Activated T-cell treated with anti-CD3 and anti-CD28 coated beads for 48 hours (primary cell): Measurements from ENCODE around the gene SLC29A3.
A peak's percentile ranks its signal among the peaks of the same experiment; 100 is the strongest.
"Not testable (repeated sequence)": the region's sequence is repeated elsewhere in the genome, so short reads cannot be mapped to it uniquely, and the experiment has no call there.

ENCODE experiments used
- DNase-seq: peaks from one replicate; pipeline ENCODE4 v3.0.0-alpha.2; 2020; ENCODE audit warnings: low read depth

Gene SLC29A3

DNA sequence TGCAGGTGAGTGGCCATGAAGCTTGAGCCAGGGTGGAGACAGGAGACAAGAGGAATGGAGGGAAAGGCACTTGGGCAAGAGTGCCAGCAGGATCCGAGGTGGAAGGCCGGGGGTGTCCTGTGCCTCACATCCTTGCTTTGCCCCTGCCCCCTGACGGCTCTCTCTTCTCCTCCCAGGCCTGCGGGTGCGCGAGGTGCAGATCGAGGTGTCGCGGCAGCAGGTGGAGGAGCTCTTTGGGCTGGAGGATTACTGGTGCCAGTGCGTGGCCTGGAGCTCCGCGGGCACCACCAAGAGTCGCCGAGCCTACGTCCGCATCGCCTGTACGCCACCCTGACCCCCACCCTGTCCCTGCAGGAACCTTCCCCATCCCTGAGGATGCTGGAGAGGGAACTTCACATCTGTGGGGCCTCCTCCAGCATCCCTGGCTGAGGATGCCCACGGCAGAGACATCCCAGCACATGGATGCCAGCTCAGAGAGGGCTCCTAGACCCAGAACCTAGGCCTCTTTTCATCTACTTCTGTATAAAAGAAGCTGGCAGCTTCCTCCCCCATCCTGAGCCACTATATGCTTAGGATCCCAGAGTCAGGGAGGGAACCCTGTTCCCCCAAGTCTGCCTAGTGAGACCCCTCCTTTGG is 34.4 kb upstream of the SLC29A3 start:
- no peak for DNase-seq

GRCh38 chr10:71285180-71285545 is 33.9 kb upstream of the SLC29A3 start:
- DNase-seq: peak; percentile 30

DNA sequence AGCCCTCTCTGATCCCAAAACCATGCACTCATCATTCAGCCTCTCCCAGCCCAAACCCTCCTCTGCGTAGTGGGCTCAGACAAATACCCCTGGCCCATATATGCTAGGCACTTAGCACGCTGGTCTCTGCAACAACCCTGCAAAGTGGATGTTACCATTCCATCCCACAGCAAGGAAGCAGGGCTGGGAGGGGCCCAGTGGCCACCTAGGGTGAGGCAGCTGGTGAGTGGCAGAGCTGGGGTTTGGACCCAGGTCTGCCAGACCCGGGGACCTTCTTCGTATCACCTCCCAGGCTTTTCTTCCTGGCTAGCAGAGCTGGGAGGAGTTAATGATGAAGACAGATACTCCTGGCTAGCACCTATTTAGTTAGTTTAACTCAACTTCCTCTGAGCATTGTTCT is 33.1 kb upstream of the SLC29A3 start:
- DNase-seq: no peak

GRCh38 chr10:71286521-71287294 is 32.4 kb upstream of the SLC29A3 start:
- DNase-seq: no peak

DNA sequence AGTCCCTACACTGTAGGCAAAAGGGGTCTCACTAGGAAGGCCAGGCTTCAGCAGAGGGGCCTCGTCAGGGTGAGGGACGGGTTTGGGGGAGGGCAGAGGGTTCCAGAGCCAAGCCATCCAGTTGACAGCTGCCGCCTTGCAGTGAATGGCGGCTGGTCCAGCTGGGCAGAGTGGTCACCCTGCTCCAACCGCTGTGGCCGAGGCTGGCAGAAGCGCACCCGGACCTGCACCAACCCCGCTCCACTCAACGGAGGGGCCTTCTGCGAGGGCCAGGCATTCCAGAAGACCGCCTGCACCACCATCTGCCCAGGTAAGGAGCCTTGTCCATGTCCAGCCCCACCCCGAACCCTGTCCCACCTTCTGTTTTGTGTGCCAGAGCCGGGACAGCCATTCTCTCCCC is 31.6 kb upstream of the SLC29A3 start:
- DNase-seq: no peak

DNA sequence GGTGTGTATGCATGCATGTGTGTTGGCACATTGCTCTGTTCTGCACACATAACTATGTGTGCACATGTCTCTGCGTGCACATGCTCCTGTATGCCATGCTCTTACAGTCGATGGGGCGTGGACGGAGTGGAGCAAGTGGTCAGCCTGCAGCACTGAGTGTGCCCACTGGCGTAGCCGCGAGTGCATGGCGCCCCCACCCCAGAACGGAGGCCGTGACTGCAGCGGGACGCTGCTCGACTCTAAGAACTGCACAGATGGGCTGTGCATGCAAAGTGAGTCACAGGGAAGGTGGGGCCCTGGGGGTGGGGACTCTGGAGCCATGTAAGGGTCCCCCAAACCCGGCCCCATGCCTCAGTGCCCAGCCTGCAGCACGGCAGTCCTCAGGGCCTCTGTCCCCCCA is 30.6 kb upstream of the SLC29A3 start:
- no peak for DNase-seq

- no peak for DNase-seq
Measured at GRCh38 chr10:71289421-71290130, 29.5 kb upstream of the SLC29A3 start.

- no peak for DNase-seq
Measured at GRCh38 chr10:71290331-71290730, 28.7 kb upstream of the SLC29A3 start.

- no peak for DNase-seq
Measured at GRCh38 chr10:71290806-71291527, 28.1 kb upstream of the SLC29A3 start.

GRCh38 chr10:71291528-71291900 is 27.5 kb upstream of the SLC29A3 start:
- no peak for DNase-seq

- DNase-seq: no peak
Measured at GRCh38 chr10:71292624-71293445, 26.2 kb upstream of the SLC29A3 start.

DNA sequence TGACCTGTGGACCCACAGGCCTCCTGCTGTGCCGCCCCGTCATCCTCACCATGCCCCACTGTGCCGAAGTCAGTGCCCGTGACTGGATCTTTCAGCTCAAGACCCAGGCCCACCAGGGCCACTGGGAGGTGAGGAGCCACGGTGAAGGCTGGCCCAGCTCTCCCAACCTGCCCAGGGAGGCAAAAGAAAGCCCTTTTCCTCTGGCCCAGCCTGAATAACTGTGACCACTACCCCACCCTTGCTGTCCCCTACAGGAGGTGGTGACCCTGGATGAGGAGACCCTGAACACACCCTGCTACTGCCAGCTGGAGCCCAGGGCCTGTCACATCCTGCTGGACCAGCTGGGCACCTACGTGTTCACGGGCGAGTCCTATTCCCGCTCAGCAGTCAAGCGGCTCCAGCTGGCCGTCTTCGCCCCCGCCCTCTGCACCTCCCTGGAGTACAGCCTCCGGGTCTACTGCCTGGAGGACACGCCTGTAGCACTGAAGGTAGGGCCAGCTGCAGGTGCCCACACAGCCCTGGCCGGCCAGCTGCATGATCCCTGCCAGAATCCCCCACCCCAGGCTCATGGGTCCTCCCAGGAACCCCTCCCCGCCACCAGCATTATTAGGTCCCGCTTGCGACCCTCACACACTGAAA is 25.5 kb upstream of the SLC29A3 start:
- DNase-seq: no peak

DNA sequence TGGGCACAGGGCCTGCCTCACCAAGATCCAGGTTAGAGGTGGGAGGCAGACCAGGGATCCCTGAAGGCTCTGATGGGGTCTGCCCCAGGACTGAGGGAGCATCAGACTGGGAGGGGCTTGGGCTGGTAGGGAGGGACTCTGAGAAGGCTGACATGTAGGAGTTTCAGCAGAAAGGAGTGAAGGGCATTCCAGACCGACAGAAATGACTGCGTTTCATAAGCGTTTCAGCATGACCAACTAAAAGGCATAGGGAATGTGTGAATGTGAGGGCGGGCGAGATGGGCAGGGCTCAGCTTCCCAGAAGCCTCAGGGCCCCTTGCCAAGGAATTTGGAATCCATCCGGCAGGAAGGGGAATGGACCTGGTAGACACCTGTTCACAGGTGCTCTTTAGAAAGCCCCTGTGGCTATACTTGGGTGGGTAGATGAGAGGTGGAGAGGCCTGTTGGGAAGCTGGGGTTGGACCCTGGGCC is 24.9 kb upstream of the SLC29A3 start:
- DNase-seq: no peak

DNA sequence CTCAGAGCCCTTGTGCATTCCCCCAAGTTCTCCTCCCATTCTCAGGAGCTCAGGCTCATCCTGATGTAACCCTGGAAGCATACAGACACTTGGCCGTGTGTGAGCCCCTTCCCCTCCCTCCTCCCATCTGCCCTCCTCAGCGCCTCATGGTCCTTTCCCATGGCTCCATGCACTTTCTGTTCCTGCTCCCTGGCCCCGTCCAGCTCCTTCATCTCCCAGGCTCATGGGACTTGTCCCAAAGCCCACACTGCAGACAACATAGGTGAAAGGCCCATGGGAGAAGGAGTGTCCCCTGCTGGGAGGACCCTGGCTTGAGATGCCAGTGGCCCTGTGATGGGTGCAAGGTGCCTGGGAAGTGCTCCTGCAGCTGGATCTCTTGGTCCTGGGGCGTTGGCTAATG is 24.2 kb upstream of the SLC29A3 start:
- DNase-seq: no peak

- DNase-seq: no peak
Measured at GRCh38 chr10:71295641-71296040, 23.4 kb upstream of the SLC29A3 start.

GRCh38 chr10:71296086-71296485 is 23.0 kb upstream of the SLC29A3 start:
- no peak for DNase-seq

DNA sequence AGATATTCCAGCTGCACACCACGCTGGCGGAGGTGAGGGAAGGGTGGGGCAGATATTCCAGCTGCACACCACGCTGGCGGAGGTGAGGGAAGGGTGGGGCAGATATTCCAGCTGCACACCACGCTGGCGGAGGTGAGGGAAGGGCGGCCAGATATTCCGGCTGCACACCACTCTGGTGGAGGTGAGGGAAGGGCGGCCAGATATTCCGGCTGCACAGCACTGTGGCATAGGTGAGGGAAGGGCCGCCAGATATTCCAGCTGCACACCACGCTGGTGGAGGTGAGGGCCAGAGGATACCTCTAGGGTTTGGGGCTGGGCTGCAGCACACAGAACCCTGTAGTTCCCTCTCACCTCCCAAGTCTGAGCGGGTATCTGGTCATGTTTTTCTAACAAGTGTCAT is 22.2 kb upstream of the SLC29A3 start:
- not testable (repeated sequence) for DNase-seq

DNA sequence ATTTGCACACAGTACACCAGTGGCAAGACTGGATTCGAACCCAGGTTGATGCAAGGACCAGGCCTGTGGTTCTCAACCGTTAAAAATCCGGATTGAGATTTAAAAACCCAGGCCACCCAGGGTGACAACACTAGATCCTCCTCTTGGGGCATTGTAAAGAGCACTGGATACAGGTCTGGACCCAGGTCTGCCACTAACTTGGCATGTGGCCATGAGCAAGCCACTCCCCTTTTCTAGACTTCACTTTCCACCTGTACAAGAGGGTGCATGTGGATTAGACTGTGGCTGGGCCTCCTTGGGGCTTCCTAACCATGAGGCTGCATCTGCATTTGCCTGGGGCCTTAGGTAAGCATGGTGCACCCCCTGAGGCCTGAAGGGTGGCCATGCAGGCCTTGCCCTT is 21.7 kb upstream of the SLC29A3 start:
- DNase-seq: no peak

DNA sequence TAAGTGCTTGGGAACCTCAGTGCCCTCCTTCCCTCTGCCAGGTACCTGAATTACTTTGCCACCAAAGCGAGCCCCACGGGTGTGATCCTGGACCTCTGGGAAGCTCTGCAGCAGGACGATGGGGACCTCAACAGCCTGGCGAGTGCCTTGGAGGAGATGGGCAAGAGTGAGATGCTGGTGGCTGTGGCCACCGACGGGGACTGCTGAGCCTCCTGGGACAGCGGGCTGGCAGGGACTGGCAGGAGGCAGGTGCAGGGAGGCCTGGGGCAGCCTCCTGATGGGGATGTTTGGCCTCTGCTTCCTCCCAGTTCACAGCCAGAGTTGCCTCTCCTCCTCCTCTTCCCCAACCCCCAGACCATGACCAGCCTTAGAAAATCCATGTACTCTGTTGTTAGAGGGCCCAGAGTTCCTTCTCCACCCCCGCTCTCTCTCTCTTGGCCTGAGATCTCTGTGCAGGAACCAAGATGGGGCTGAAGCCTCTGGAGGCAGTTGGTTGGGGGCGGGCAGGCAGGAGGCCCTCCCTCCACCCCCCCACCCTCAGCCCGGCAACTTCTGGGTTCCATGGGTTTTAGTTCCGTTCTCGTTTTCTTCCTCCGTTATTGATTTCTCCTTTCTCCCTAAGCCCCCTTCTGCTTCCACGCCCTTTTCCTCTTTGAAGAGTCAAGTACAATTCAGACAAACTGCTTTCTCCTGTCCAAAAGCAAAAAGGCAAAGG is 19.8 kb upstream of the SLC29A3 start:
- no peak for DNase-seq

- DNase-seq: no peak
Measured at GRCh38 chr10:71300555-71301370, 18.3 kb upstream of the SLC29A3 start.
